Thyroid gland (tissue), 4 donors: Measurements from ENCODE around the gene GDF15. TPM values are rescaled to one million over a fixed set of nuclear protein-coding genes. Genes with fewer than 3 reads are reported as not detected.

Experiments
- DNase-seq, 2 donors: peaks; one replicate each; pipeline ENCODE4 v3.0.0-alpha.2; 2019
- H3K27ac ChIP-seq, 3 donors: fragments of 200-600 bp; sonication (generic); 1 replicate in 2 of 3; 2 replicates in 1 of 3; pipeline ENCODE4 v1.5.1; 2016 to 2019; ENCODE audit warnings: mild to moderate bottlenecking in 1 of 3, moderate library complexity in 1 of 3
- H3K27me3 ChIP-seq: fragments of 200-600 bp; sonication (generic); one replicate; pipeline ENCODE4 v1.5.1; 2019
- H3K36me3 ChIP-seq, 2 donors: fragments of 200-600 bp; sonication (generic); one replicate each; pipeline ENCODE4 v1.5.1; 2016 to 2019
- H3K4me1 ChIP-seq, 2 donors: fragments of 200-600 bp; sonication (generic); one replicate each; pipeline ENCODE4 v1.5.1; 2017 to 2019
- H3K4me3 ChIP-seq, 3 donors: fragments of 200-600 bp; sonication (generic); replicated peaks in 1 of 3; 1 replicate in 2 of 3; 2 replicates in 1 of 3; pipeline ENCODE4 v1.5.1; 2016; ENCODE audit warnings: mild to moderate bottlenecking in 1 of 3
- H3K9me3 ChIP-seq: fragments of 200-600 bp; sonication (generic); one replicate; pipeline ENCODE4 v1.5.1; 2017
- CTCF ChIP-seq, 6 experiments: fragments of 200-600 bp in 3 of 6; fragments of 450-650 bp in 3 of 6; sonication (generic) in 3 of 6; IDR thresholded peaks; one replicate each; pipeline ENCODE4 v1.5.1; 2016 to 2019; ENCODE audit warnings: antibody characterized with exemption in 6 of 6, mild to moderate bottlenecking in 2 of 6, inconsistent platforms in 1 of 6, moderate library complexity in 1 of 6
- POLR2A ChIP-seq, 2 donors: fragments of 450-650 bp; IDR thresholded peaks; one replicate each; pipeline ENCODE4 v1.6.1; 2017; ENCODE audit warnings: antibody characterized with exemption in 2 of 2, mild to moderate bottlenecking in 2 of 2, moderate library complexity in 1 of 2
- WGBS, 2 donors: methylation state at CpG; one replicate each; pipeline ENCODE4 v1.1.5; 2017; 5-methylcytosine and 5-hydroxymethylcytosine counted together
- intact Hi-C: fragments of 100-400 bp; cut with DNase I; formaldehyde crosslinking; loops from one replicate; pipeline ENCODE4 v1.15.1; 2023
- total RNA-seq, 4 donors: library from RNA; depleted of rRNA; stranded (reverse); fragments of >200 nt; gene quantifications; one replicate each; pipeline ENCODE4 v1.2.3, GENCODE V29; 2016

GDF15 gene
- total RNA-seq, 4 donors from 2014 or later: 3.7 to 9.9 (median 5.1) TPM; not detected in 1

DNA sequence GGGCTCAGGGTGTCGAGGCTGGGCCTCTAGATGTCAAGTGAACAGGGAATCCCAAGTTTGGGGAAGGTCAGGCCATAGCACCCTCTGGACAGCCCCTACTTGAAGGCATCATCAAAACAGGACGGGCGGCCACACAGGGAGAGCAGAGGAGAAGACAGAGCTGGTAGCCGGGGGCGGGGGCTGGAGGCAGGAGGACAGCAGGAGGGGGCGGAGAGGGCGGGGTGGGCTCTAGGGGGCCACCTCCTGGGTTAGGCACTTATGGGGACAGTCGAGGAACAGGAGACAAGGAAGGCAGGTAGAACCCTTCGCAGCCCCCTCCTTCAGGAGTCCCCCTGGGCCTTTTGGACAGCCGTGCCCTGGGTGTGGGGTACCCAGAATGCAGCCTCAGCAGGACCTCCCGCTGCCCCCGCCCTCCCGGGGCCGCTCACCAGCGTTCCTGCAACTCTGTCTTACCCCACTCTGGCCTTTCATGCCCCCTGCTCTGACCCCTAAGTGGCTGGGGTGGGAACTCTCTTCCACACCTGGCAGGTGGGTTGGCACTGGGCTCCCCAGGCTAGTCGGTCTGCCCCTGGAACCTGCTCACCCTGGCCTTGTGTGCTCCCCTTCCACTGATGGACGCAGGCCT lies 39.0 kb downstream of the GDF15 start:
- TF ChIP-seq POLR2A (IDR thresholded peaks at IDR 0.05): no peak
- TF ChIP-seq CTCF (IDR thresholded peaks at IDR 0.05): no peak
- Histone ChIP-seq H3K27me3 (no peaks in the 10 kb centered on the region), H3K4me1 (peaks cover 25 to 52% of the 10 kb centered on the region in 2 donors), H3K9me3 (no peaks in the 10 kb centered on the region), H3K27ac (no peak overlapping the region), H3K36me3 (no peaks in the 10 kb centered on the region), H3K4me3 (no peak overlapping the region)
- whole genome bisulfite sequencing, 2 donors: 85% methylated on average over 12 to 16 of the region's 17 CpGs
- intact Hi-C loops: no loop called here
- DNase-seq: no peak

DNA sequence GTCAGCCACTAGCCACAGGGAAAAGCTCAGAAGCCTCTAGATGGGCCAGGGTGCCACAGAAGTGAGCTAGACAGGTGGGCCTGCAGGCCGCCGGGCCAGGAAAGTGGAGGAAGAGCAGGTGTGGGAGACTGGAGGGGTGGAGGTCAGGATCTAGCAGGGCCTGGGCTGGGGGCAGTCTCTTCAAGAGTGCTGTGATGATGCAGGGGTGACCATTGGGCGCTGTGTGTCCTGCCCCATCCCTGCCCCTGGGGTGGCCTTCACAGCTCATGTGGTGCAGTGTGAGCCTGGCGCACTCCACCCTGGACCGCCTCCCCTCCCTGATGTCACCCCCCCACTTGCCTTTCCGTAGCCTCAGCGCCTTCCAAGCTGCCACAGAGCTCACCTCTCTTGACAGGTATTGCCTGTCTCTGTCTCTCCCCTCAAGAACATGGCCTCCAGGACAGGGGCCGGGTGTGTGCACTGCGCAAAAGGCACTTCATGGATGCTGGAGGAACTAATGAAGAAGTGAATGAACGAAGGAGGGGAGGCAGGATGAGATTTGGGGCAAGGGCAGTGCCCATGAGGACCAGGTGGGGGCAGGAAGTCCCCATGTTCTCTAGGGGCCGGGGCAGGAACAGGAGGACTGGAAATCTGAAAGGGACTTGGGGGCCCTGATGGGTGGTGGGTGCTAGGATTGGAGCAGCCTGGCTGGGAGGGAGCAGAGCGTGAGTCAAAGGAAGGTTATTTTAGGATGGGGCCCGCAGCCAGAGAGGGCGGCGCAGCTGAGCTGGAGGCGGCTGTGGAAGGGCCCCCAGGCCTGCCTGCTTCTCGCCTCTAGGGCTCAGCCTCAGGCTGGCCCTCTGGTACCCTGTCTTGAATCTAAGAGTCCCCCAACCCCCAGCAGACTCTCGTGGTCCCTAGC lies 39.8 kb downstream of the GDF15 start:
- WGBS, 2 donors: 76 to 84% methylated on average over 17 to 18 of the region's 18 CpGs
- Histone ChIP-seq H3K4me3 (no peak overlapping the region), H3K27ac (no peak overlapping the region), H3K36me3 (no peaks in the 10 kb centered on the region), H3K4me1 (peaks cover 17 to 47% of the 10 kb centered on the region in 2 donors), H3K27me3 (no peaks in the 10 kb centered on the region), H3K9me3 (no peaks in the 10 kb centered on the region)
- no peak for DNase-seq
- intact Hi-C loops: no loop called here
- TF ChIP-seq CTCF (IDR thresholded peaks at IDR 0.05) (no peak), POLR2A (IDR thresholded peaks at IDR 0.05) (no peak)

GRCh38 chr19:18426416-18426767 lies 40.4 kb downstream of the GDF15 start:
- DNase-seq: no peak
- H3K27ac ChIP-seq: no peak overlapping the region
- H3K27me3 ChIP-seq: no peaks in the 10 kb centered on the region
- peaks cover 13 to 41% of the 10 kb centered on the region in 2 donors for H3K4me1 ChIP-seq
- no peaks in the 10 kb centered on the region for H3K9me3 ChIP-seq
- intact Hi-C loops: no loop called here
- TF ChIP-seq CTCF (IDR thresholded peaks at IDR 0.05) (no peak), POLR2A (IDR thresholded peaks at IDR 0.05) (no peak)
- no peak overlapping the region for H3K4me3 ChIP-seq
- 80% methylated on average over 2 of the region's 8 CpGs; no CpG with 5 or more reads in 1 of the 2 donors for WGBS, 2 donors
- H3K36me3 ChIP-seq: no peaks in the 10 kb centered on the region

GRCh38 chr19:18427080-18427742 lies 41.3 kb downstream of the GDF15 start:
- no peaks in the 10 kb centered on the region for H3K36me3 ChIP-seq
- intact Hi-C loops: no loop called here
- no peak overlapping the region for H3K4me3 ChIP-seq
- 83 to 91% methylated on average over 5 to 6 of the region's 16 CpGs for WGBS, 2 donors
- no peak overlapping the region for H3K27ac ChIP-seq
- no peaks in the 10 kb centered on the region for H3K27me3 ChIP-seq
- H3K9me3 ChIP-seq: no peaks in the 10 kb centered on the region
- peaks cover 13 to 37% of the 10 kb centered on the region in 2 donors for H3K4me1 ChIP-seq
- TF ChIP-seq POLR2A (IDR thresholded peaks at IDR 0.05): no peak
- TF ChIP-seq CTCF (IDR thresholded peaks at IDR 0.05): no peak
- no peak for DNase-seq
